HG03469 (cell line): ENCODE data around the gene APOC1.
"Not testable (repeated sequence)": the region's sequence is repeated elsewhere in the genome, so short reads cannot be mapped to it uniquely, and the experiment has no call there.

Source experiments
- ATAC-seq: cut with Tn5 transposase; IDR thresholded peaks from one replicate; pipeline ENCODE4 v1.9.1; 2021; ENCODE audit warnings: mild to moderate bottlenecking, moderate library complexity, moderate number of reproducible peaks; ENCODE audit not compliant: unreplicated experiment

Gene APOC1

GRCh38 chr19:44912854-44913253 lies 1.6 kb upstream of the APOC1 start:
- no peak for ATAC-seq

- ATAC-seq = not testable (repeated sequence)
Measured at GRCh38 chr19:44913512-44914432, 636 bp upstream of the APOC1 start.

- no peak for ATAC-seq
Measured at GRCh38 chr19:44924243-44924725, 9.9 kb downstream of the APOC1 start.

- no peak for ATAC-seq
Measured at GRCh38 chr19:44925114-44925891, 10.9 kb downstream of the APOC1 start.

GRCh38 chr19:44926245-44927077 lies 12.1 kb downstream of the APOC1 start:
- not testable (repeated sequence) for ATAC-seq

GRCh38 chr19:44927746-44928145 lies 13.3 kb downstream of the APOC1 start:
- ATAC-seq = no peak

GRCh38 chr19:44930088-44930487 lies 15.7 kb downstream of the APOC1 start:
- ATAC-seq = no peak

- ATAC-seq = no peak
Measured at GRCh38 chr19:44931541-44931940, 17.1 kb downstream of the APOC1 start.

- ATAC-seq = no peak
Measured at GRCh38 chr19:44939668-44940067, 25.3 kb downstream of the APOC1 start.

- ATAC-seq = no peak
Measured at GRCh38 chr19:44942067-44942571, 27.7 kb downstream of the APOC1 start, which contains the start of gene APOC4. Gene APOC4, plus strand, starts transcription at chr19:44942237. Its CDS starts 41 bp downstream, at chr19:44942278.

GRCh38 chr19:44943801-44944249 lies 29.4 kb downstream of the APOC1 start:
- peak; percentile 64 for ATAC-seq

- ATAC-seq = no peak
Measured at GRCh38 chr19:44947041-44947581, 32.7 kb downstream of the APOC1 start.

GRCh38 chr19:44948237-44948636 lies 33.8 kb downstream of the APOC1 start:
- no peak for ATAC-seq

GRCh38 chr19:44948763-44949374 lies 34.5 kb downstream of the APOC1 start:
- no peak for ATAC-seq

GRCh38 chr19:44949550-44949949 lies 35.1 kb downstream of the APOC1 start:
- ATAC-seq = no peak

GRCh38 chr19:44951179-44952159 lies 37.1 kb downstream of the APOC1 start:
- ATAC-seq = no peak

GRCh38 chr19:44954278-44954648 lies 39.9 kb downstream of the APOC1 start:
- ATAC-seq = peak; percentile 7
